ENCODE measurements around the gene PCDHGA1. TPM values are rescaled to one million over a fixed set of nuclear protein-coding genes. Genes with fewer than 3 reads are reported as not detected.
"Not testable (repeated sequence)": the region's sequence is repeated elsewhere in the genome, so short reads cannot be mapped to it uniquely, and the experiment has no call there.

Gene PCDHGA1
- total RNA-seq, 2 donors from 2014 or later: 1.4 to 2.0 TPM

DNA sequence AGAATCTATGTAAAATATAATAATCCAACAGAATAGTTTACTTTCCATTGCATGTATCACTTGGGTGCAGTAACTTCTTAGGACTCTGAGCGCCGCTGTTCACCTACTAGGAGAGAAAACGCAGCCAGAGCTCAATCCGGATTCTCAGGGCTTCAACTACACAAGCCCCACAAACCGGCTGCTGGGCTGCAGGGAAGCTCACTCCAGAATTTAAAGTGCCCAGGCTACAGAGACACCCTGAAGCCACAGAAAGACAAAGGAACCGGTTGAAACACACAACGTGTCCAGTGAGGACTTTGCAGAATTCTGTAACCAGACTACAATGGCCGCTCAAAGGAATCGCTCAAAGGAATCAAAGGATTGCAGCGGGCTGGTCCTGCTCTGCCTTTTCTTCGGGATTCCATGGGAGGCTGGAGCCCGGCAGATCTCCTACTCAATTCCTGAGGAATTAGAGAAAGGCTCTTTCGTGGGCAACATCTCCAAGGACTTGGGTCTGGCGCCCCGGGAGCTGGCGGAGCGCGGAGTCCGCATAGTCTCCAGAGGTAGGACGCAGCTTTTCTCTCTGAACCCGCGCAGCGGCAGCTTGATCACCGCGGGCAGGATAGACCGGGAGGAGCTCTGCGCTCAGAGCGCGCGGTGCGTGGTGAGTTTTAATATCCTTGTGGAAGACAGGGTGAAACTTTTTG lies 82.7 kb downstream of the PCDHGA1 start, which contains the start of gene PCDHGA10:
TSS of gene PCDHGA10 (plus strand) at position 134 of the 686 bp plus-strand sequence. CDS start at position 323, 189 bp downstream.
- TF ChIP-seq, protein P1, sequence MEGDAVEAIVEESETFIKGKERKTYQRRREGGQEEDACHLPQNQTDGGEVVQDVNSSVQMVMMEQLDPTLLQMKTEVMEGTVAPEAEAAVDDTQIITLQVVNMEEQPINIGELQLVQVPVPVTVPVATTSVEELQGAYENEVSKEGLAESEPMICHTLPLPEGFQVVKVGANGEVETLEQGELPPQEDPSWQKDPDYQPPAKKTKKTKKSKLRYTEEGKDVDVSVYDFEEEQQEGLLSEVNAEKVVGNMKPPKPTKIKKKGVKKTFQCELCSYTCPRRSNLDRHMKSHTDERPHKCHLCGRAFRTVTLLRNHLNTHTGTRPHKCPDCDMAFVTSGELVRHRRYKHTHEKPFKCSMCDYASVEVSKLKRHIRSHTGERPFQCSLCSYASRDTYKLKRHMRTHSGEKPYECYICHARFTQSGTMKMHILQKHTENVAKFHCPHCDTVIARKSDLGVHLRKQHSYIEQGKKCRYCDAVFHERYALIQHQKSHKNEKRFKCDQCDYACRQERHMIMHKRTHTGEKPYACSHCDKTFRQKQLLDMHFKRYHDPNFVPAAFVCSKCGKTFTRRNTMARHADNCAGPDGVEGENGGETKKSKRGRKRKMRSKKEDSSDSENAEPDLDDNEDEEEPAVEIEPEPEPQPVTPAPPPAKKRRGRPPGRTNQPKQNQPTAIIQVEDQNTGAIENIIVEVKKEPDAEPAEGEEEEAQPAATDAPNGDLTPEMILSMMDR (IDR thresholded peaks at IDR 0.05): peak; percentile 40 to 62
- DNase-seq (ENCODE audit: low spot score): no peak
- Histone ChIP-seq H3K27ac (no peak within 1 kb of the TSS), H3K9me3 (peaks cover 25 to 84% of the 10 kb centered on the region in 2 donors), H3K4me1 (peaks cover 0 to 8% of the 10 kb centered on the region in 2 donors), H3K4me3 (peak within 1 kb of the TSS; percentile 22 to 33), H3K36me3 (no peaks in the 10 kb centered on the region), H3K27me3 (no peaks in the 10 kb centered on the region)

DNA sequence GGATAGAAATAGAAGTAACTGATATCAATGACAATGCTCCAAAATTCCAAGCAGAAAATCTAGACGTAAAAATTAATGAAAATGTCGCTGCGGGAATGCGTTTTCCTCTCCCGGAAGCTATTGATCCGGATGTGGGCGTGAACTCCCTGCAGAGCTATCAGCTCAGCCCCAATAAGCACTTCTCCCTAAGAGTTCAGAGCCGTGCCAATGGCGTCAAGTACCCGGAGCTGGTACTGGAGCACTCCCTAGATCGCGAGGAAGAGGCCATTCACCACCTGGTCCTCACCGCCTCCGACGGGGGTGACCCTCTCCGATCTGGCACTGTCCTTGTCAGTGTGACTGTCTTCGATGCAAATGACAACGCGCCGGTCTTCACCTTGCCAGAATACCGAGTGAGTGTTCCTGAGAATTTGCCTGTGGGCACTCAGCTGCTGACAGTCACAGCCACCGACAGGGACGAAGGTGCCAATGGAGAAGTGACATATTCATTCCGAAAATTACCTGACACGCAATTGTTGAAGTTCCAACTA lies 83.3 kb downstream of the PCDHGA1 start:
- H3K27ac ChIP-seq: no peak overlapping the region
- H3K4me3 ChIP-seq: peak overlapping the region; percentile 22 to 33
- no peak for DNase-seq (ENCODE audit: low spot score)
- H3K27me3 ChIP-seq: no peaks in the 10 kb centered on the region
- peaks cover 0 to 12% of the 10 kb centered on the region in 2 donors for H3K4me1 ChIP-seq
- H3K9me3 ChIP-seq: peaks cover 30 to 84% of the 10 kb centered on the region in 2 donors
- no peaks in the 10 kb centered on the region for H3K36me3 ChIP-seq
- TF ChIP-seq, protein P1 (IDR thresholded peaks at IDR 0.05): no peak

DNA sequence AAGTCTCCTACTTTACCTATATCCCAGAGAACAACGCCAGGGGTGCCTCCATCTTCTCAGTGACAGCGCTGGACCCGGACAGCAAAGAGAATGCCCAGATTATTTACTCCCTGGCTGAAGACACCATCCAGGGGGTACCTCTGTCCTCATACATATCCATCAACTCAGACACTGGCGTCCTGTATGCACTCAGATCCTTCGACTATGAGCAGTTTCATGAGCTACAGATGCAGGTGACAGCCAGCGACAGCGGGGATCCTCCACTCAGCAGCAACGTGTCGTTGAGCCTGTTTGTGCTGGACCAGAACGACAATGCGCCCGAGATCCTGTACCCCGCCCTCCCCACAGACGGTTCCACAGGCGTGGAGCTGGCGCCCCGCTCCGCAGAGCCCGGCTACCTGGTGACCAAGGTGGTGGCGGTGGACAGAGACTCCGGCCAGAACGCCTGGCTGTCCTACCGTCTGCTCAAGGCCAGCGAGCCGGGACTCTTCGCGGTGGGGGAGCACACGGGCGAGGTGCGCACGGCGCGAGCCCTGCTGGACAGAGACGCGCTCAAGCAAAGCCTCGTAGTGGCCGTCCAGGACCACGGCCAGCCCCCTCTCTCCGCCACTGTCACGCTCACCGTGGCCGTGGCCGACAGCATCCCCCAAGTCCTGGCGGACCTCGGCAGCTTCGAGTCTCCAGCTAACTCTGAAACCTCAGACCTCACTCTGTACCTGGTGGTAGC lies 84.4 kb downstream of the PCDHGA1 start:
- not testable (repeated sequence) for DNase-seq (ENCODE audit: low spot score); H3K4me3 ChIP-seq; H3K27ac ChIP-seq; H3K27me3 ChIP-seq; H3K36me3 ChIP-seq
- Histone ChIP-seq H3K9me3 (peaks cover 31 to 84% of the 10 kb centered on the region in 2 donors), H3K4me1 (peaks cover 0 to 18% of the 10 kb centered on the region in 2 donors)

DNA sequence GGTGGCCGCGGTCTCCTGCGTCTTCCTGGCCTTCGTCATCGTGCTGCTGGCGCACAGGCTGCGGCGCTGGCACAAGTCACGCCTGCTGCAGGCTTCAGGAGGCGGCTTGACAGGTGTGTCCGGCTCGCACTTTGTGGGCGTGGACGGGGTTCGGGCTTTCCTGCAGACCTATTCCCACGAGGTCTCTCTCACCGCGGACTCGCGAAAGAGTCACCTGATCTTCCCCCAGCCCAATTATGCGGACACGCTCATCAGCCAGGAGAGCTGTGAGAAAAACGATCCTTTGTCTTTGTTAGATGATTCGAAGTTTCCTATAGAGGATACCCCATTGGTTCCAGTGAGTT lies 84.9 kb downstream of the PCDHGA1 start:
- H3K4me1 ChIP-seq: peaks cover 0 to 13% of the 10 kb centered on the region in 2 donors
- H3K27ac ChIP-seq; DNase-seq (ENCODE audit: low spot score); H3K4me3 ChIP-seq; H3K27me3 ChIP-seq; H3K36me3 ChIP-seq: not testable (repeated sequence)
- H3K9me3 ChIP-seq: peaks cover 27 to 84% of the 10 kb centered on the region in 2 donors

DNA sequence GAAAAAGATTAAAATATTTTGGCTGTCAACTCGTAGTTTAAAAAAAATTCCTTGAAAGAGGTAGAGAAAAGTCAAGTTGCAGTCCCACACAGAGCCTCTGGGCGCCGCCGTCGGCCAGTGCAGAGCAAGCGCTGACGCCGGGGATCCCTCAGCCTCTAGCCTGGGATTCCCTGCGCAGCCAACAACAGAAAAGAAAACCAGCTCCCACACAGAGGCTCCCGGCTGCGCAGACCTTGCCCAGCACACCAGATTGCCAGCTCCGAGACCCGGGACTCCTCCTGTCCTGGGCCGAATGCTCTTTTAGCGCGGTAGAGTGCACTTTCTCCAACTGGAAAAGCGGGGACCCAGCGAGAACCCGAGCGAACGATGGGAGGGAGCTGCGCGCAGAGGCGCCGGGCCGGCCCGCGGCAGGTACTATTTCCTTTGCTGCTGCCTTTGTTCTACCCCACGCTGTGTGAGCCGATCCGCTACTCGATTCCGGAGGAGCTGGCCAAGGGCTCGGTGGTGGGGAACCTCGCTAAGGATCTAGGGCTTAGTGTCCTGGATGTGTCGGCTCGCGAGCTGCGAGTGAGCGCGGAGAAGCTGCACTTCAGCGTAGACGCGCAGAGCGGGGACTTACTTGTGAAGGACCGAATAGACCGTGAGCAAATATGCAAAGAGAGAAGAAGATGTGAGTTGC lies 87.3 kb downstream of the PCDHGA1 start, which contains the start of gene PCDHGB7:
TSS of gene PCDHGB7 (plus strand) at position 184 of the 679 bp plus-strand sequence. CDS start at position 367, 183 bp downstream.
- H3K27me3 ChIP-seq: not testable (repeated sequence)

More for the DNA sequence above, 87.3 kb downstream of the PCDHGA1 start, which contains the start of gene PCDHGB7:
- not testable (repeated sequence) for H3K36me3 ChIP-seq
- Histone ChIP-seq H3K27ac (peak within 1 kb of the TSS in 1 of 2 donors; percentile 33), H3K4me1 (peaks cover 0 to 13% of the 10 kb centered on the region in 2 donors), H3K9me3 (peaks cover 36 to 84% of the 10 kb centered on the region in 2 donors), H3K4me3 (peak within 1 kb of the TSS; percentile 31 to 44)
- DNase-seq (ENCODE audit: low spot score): peak; percentile 79
- TF ChIP-seq, protein P1 (IDR thresholded peaks at IDR 0.05): peak; percentile 69 to 80
